HEK293 (cell line): ENCODE measurements around the gene ZPLD1.

Source experiments
- CTCF ChIA-PET: fragments of 350-600 bp; formaldehyde crosslinking; extraction: SDS; loops from one replicate; lab custom pipeline; 2021; ENCODE audit warnings: antibody characterized with exemption; lab: Yijun Ruan, JAX
- POLR2A ChIA-PET: fragments of 300-600 bp; formaldehyde crosslinking; extraction: SDS; loops from one replicate; lab custom pipeline; 2020; ENCODE audit warnings: antibody characterized with exemption, inconsistent platforms; lab: Yijun Ruan, JAX
- H3K27ac ChIP-seq: fragments of 200-500 bp; sonication (Bioruptor generic); 2 replicates; pipeline ENCODE4 v1.5.1; 2014; ENCODE audit warnings: low read depth, low read length, control low read depth, inconsistent platforms; ENCODE audit errors: extremely low read depth
- H3K36me3 ChIP-seq, 2 experiments: fragments of 200-500 bp in 1 of 2; sonication (Bioruptor generic) in 1 of 2; 1 replicate in 1 of 2; 2 replicates in 1 of 2; pipeline ENCODE4 v1.5.1; 2014 to 2017; ENCODE audit warnings: inconsistent platforms in 2 of 2, low read length in 2 of 2; ENCODE audit not compliant: control insufficient read depth in 2 of 2, insufficient read depth in 1 of 2
- H3K4me1 ChIP-seq: fragments of 200-500 bp; sonication (Bioruptor generic); 2 replicates; pipeline ENCODE4 v1.5.1; 2014; ENCODE audit warnings: mild to moderate bottlenecking, low read length, inconsistent platforms; ENCODE audit not compliant: control insufficient read depth, insufficient read depth
- H3K4me3 ChIP-seq: 2 replicates; pipeline ENCODE4 v1.5.1; 2011; ENCODE audit warnings: low read depth, mild to moderate bottlenecking, control low read depth, low read length, moderate library complexity
- H3K9me3 ChIP-seq: fragments of 200-500 bp; sonication (Bioruptor generic); 2 replicates; pipeline ENCODE4 v1.5.1; 2014; ENCODE audit warnings: low read depth, low read length, inconsistent platforms; ENCODE audit not compliant: control insufficient read depth, insufficient read depth
- BCL11A ChIP-seq: fragments of 450-650 bp; formaldehyde crosslinking; IDR thresholded peaks from 2 replicates; pipeline ENCODE4 v1.5.1; 2016; ENCODE audit warnings: low read depth, missing biosample characterization, missing genetic modification characterization
- ELK4 ChIP-seq: IDR thresholded peaks from 2 replicates; pipeline ENCODE4 v1.6.1; 2011; ENCODE audit warnings: mild to moderate bottlenecking, low read depth, low read length, borderline replicate concordance
- GLI2 ChIP-seq: fragments of 450-650 bp; formaldehyde crosslinking; IDR thresholded peaks from 2 replicates; pipeline ENCODE4; 2017; ENCODE audit warnings: missing biosample characterization, missing genetic modification characterization, low read depth, borderline replicate concordance
- IKZF3 ChIP-seq: fragments of 450-650 bp; IDR thresholded peaks from 2 replicates; pipeline ENCODE4 v1.5.0; 2018; ENCODE audit warnings: missing biosample characterization, mild to moderate bottlenecking, missing genetic modification characterization, moderate library complexity
- MEIS1 ChIP-seq: sonication (generic); formaldehyde crosslinking; IDR thresholded peaks from 2 replicates; pipeline ENCODE4 v1.8.1; 2022; ENCODE audit warnings: missing genetic modification reagents, mild to moderate bottlenecking, borderline replicate concordance
- MYNN ChIP-seq: fragments of 450-650 bp; formaldehyde crosslinking; IDR thresholded peaks from 2 replicates; pipeline ENCODE4 v1.5.1; 2016; ENCODE audit warnings: missing biosample characterization, missing genetic modification characterization, borderline replicate concordance
- RBAK ChIP-seq: fragments of 450-650 bp; formaldehyde crosslinking; IDR thresholded peaks from 2 replicates; pipeline ENCODE4 v1.5.1; 2016; ENCODE audit warnings: missing biosample characterization, missing genetic modification characterization
- ZBTB1 ChIP-seq: fragments of 450-650 bp; formaldehyde crosslinking; IDR thresholded peaks from 2 replicates; pipeline ENCODE4 v1.5.1; 2016; ENCODE audit warnings: missing biosample characterization, missing genetic modification characterization
- ZNF169 ChIP-seq: fragments of 450-650 bp; formaldehyde crosslinking; IDR thresholded peaks from 2 replicates; pipeline ENCODE4 v1.5.1; 2016; ENCODE audit warnings: missing biosample characterization, missing genetic modification characterization
- ZNF174 ChIP-seq: fragments of 450-650 bp; formaldehyde crosslinking; IDR thresholded peaks from 2 replicates; pipeline ENCODE4 v1.5.0; 2017; ENCODE audit warnings: missing biosample characterization, mild to moderate bottlenecking, missing genetic modification characterization
- ZNF214 ChIP-seq: fragments of 450-650 bp; formaldehyde crosslinking; IDR thresholded peaks from 2 replicates; pipeline ENCODE4 v1.5.1; 2017; ENCODE audit warnings: missing biosample characterization, mild to moderate bottlenecking, missing genetic modification characterization, borderline replicate concordance
- ZNF223 ChIP-seq: fragments of 450-650 bp; formaldehyde crosslinking; IDR thresholded peaks from 2 replicates; pipeline ENCODE4 v1.5.1; 2016; ENCODE audit warnings: missing biosample characterization, missing genetic modification characterization
- ZNF239 ChIP-seq: fragments of 450-650 bp; formaldehyde crosslinking; IDR thresholded peaks from 2 replicates; pipeline ENCODE4 v1.5.1; 2016; ENCODE audit warnings: missing biosample characterization, missing genetic modification characterization
- ZNF302 ChIP-seq: fragments of 450-650 bp; formaldehyde crosslinking; IDR thresholded peaks from 2 replicates; pipeline ENCODE4 v1.5.1; 2016; ENCODE audit warnings: missing biosample characterization, missing genetic modification characterization, low read depth
- ZNF366 ChIP-seq: fragments of 450-650 bp; formaldehyde crosslinking; conservative IDR thresholded peaks from 2 replicates; pipeline ENCODE4 v1.5.1; 2016; ENCODE audit warnings: missing biosample characterization, missing genetic modification characterization
- ZNF426 ChIP-seq: fragments of 450-650 bp; formaldehyde crosslinking; IDR thresholded peaks from 2 replicates; pipeline ENCODE4 v1.5.1; 2017; ENCODE audit warnings: missing biosample characterization, missing genetic modification characterization, mild to moderate bottlenecking, inconsistent platforms, moderate library complexity
- ZNF48 ChIP-seq: fragments of 450-650 bp; formaldehyde crosslinking; IDR thresholded peaks from 2 replicates; pipeline ENCODE4 v1.5.1; 2016; ENCODE audit warnings: missing biosample characterization, missing genetic modification characterization
- ZNF514 ChIP-seq: fragments of 450-650 bp; formaldehyde crosslinking; IDR thresholded peaks from 2 replicates; pipeline ENCODE4 v1.5.1; 2016; ENCODE audit warnings: missing biosample characterization, missing genetic modification characterization
- ZNF521 ChIP-seq: fragments of 450-650 bp; formaldehyde crosslinking; IDR thresholded peaks from 2 replicates; pipeline ENCODE4 v1.5.1; 2017; ENCODE audit warnings: missing biosample characterization, mild to moderate bottlenecking, missing genetic modification characterization
- ZNF529 ChIP-seq: fragments of 450-650 bp; formaldehyde crosslinking; IDR thresholded peaks from 2 replicates; pipeline ENCODE4 v1.5.1; 2017; ENCODE audit warnings: missing genetic modification characterization, missing biosample characterization; ENCODE audit not compliant: insufficient replicate concordance
- ZNF660 ChIP-seq: fragments of 450-650 bp; IDR thresholded peaks from 2 replicates; pipeline ENCODE4 v1.5.1; 2018; ENCODE audit warnings: missing biosample characterization, mild to moderate bottlenecking, missing genetic modification characterization
- ZNF704 ChIP-seq: fragments of 450-650 bp; formaldehyde crosslinking; IDR thresholded peaks from 2 replicates; pipeline ENCODE4 v1.5.1; 2016; ENCODE audit warnings: missing biosample characterization, missing genetic modification characterization
- ZNF747 ChIP-seq: fragments of 450-650 bp; formaldehyde crosslinking; IDR thresholded peaks from 2 replicates; pipeline ENCODE4 v1.5.1; 2016; ENCODE audit warnings: missing biosample characterization, missing genetic modification characterization
- ZSCAN30 ChIP-seq: fragments of 450-650 bp; IDR thresholded peaks from 2 replicates; pipeline ENCODE4 v1.5.1; 2018; ENCODE audit warnings: missing biosample characterization, mild to moderate bottlenecking, missing genetic modification characterization, moderate library complexity
- TF ChIP-seq, protein P1 (sequence below): fragments of 450-650 bp; formaldehyde crosslinking; IDR thresholded peaks from 2 replicates; pipeline ENCODE4 v1.5.1; 2016; ENCODE audit warnings: missing biosample characterization, missing genetic modification characterization, borderline replicate concordance

ZPLD1 gene

GRCh38 chr3:102398666-102399065 lies 36.1 kb upstream of the ZPLD1 start (continued):
- TF ChIP-seq ELK4 (no peak), ZNF48 (tag by site-specific recombination) (no peak), ZNF366 (tag by site-specific recombination) (no peak), ZNF239 (tag by site-specific recombination) (no peak), ZNF660 (no peak), ZNF174 (tag by site-specific recombination) (no peak), MYNN (no peak), ZSCAN30 (tag by site-specific recombination) (no peak), ZNF223 (no peak), RBAK (tag by site-specific recombination) (no peak), ZNF521 (tag by site-specific recombination) (no peak), ZNF747 (tag by site-specific recombination) (no peak), ZBTB1 (tag by site-specific recombination) (no peak), ZNF704 (tag by site-specific recombination) (no peak)
- TF ChIP-seq, all 188 proteins: peak for 0

GRCh38 chr3:102400142-102400541 lies 34.7 kb upstream of the ZPLD1 start:
- H3K36me3 ChIP-seq = no peaks in the 10 kb centered on the region
- TF ChIP-seq GLI2 (tag by site-specific recombination) = no peak
- TF ChIP-seq IKZF3 (tag by site-specific recombination) = no peak
- TF ChIP-seq ZNF514 (tag by site-specific recombination) = no peak
- TF ChIP-seq ZNF214 = no peak
- TF ChIP-seq, all 188 proteins: peak for 0
- ChIA-PET POLR2A (no interaction called here), CTCF (interaction anchor here (1.5 kb wide), 1 partner anchor 171 kb away, joined by 7 read pairs; no protein-coding TSS in a partner anchor)
- H3K4me3 ChIP-seq = no peak overlapping the region
- H3K4me1 ChIP-seq = no peaks in the 10 kb centered on the region
- H3K9me3 ChIP-seq = no peaks in the 10 kb centered on the region
- H3K27ac ChIP-seq = no peak overlapping the region

DNA sequence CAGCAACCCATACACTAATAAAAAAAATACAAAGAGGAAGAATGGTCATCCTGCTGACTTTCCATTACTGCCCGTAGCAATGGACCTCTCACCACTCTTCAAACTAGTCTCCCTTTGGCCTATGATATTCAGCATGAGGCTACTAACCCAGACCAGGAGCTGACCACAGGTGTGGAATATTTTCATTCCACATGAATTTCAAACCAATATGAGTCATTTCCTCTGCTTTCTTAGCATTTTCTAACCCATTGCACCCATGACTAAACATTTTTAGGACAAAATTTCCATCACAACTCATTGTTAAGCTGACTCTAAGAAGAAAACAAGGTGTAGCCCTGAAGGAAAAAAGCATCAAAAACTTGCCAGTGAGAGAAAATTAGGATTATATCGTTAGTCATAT lies 34.0 kb upstream of the ZPLD1 start:
- CTCF ChIA-PET = interaction anchor here (1.5 kb wide), 1 partner anchor 171 kb away, joined by 7 read pairs; no protein-coding TSS in a partner anchor

GRCh38 chr3:102410616-102411015 lies 24.2 kb upstream of the ZPLD1 start:
- ChIA-PET CTCF (interaction anchor here (0.8 kb wide), 1 partner anchor 228 kb away, joined by 3 read pairs; no protein-coding TSS in a partner anchor), POLR2A (no interaction called here)
- Histone ChIP-seq H3K36me3 (no peaks in the 10 kb centered on the region), H3K27ac (no peak overlapping the region), H3K4me1 (no peaks in the 10 kb centered on the region), H3K4me3 (no peak overlapping the region), H3K9me3 (no peaks in the 10 kb centered on the region)
- TF ChIP-seq ZNF426 (tag by site-specific recombination) (no peak), BCL11A (no peak)
- TF ChIP-seq, protein P1, sequence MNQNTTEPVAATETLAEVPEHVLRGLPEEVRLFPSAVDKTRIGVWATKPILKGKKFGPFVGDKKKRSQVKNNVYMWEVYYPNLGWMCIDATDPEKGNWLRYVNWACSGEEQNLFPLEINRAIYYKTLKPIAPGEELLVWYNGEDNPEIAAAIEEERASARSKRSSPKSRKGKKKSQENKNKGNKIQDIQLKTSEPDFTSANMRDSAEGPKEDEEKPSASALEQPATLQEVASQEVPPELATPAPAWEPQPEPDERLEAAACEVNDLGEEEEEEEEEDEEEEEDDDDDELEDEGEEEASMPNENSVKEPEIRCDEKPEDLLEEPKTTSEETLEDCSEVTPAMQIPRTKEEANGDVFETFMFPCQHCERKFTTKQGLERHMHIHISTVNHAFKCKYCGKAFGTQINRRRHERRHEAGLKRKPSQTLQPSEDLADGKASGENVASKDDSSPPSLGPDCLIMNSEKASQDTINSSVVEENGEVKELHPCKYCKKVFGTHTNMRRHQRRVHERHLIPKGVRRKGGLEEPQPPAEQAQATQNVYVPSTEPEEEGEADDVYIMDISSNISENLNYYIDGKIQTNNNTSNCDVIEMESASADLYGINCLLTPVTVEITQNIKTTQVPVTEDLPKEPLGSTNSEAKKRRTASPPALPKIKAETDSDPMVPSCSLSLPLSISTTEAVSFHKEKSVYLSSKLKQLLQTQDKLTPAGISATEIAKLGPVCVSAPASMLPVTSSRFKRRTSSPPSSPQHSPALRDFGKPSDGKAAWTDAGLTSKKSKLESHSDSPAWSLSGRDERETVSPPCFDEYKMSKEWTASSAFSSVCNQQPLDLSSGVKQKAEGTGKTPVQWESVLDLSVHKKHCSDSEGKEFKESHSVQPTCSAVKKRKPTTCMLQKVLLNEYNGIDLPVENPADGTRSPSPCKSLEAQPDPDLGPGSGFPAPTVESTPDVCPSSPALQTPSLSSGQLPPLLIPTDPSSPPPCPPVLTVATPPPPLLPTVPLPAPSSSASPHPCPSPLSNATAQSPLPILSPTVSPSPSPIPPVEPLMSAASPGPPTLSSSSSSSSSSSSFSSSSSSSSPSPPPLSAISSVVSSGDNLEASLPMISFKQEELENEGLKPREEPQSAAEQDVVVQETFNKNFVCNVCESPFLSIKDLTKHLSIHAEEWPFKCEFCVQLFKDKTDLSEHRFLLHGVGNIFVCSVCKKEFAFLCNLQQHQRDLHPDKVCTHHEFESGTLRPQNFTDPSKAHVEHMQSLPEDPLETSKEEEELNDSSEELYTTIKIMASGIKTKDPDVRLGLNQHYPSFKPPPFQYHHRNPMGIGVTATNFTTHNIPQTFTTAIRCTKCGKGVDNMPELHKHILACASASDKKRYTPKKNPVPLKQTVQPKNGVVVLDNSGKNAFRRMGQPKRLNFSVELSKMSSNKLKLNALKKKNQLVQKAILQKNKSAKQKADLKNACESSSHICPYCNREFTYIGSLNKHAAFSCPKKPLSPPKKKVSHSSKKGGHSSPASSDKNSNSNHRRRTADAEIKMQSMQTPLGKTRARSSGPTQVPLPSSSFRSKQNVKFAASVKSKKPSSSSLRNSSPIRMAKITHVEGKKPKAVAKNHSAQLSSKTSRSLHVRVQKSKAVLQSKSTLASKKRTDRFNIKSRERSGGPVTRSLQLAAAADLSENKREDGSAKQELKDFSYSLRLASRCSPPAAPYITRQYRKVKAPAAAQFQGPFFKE (tag by site-specific recombination) = no peak

More for the DNA sequence above, 34.0 kb upstream of the ZPLD1 start:
- TF ChIP-seq ZNF302 (tag by site-specific recombination) (no peak), MEIS1 (CRISPR knock-in tag) (no peak), ZNF529 (tag by site-specific recombination) (no peak), ZNF169 (tag by site-specific recombination) (no peak), IKZF3 (tag by site-specific recombination) (no peak)
- Histone ChIP-seq H3K27ac (no peak overlapping the region), H3K9me3 (no peaks in the 10 kb centered on the region), H3K4me1 (no peaks in the 10 kb centered on the region), H3K36me3 (no peaks in the 10 kb centered on the region), H3K4me3 (no peak overlapping the region)
- POLR2A ChIA-PET = no interaction called here
